Thyroid gland (tissue), 4 donors: ENCODE data around the gene TBATA.

Experiments used
- POLR2A ChIP-seq, 2 donors: fragments of 450-650 bp; IDR thresholded peaks; one replicate each; pipeline ENCODE4 v1.6.1; 2017; ENCODE audit warnings: antibody characterized with exemption in 2 of 2, mild to moderate bottlenecking in 2 of 2, moderate library complexity in 1 of 2
- TF ChIP-seq, protein P1 (sequence below), 6 experiments: fragments of 200-600 bp in 3 of 6; fragments of 450-650 bp in 3 of 6; sonication (generic) in 3 of 6; IDR thresholded peaks; one replicate each; pipeline ENCODE4 v1.5.1; 2016 to 2019; ENCODE audit warnings: antibody characterized with exemption in 6 of 6, mild to moderate bottlenecking in 2 of 6, inconsistent platforms in 1 of 6, moderate library complexity in 1 of 6

DNA sequence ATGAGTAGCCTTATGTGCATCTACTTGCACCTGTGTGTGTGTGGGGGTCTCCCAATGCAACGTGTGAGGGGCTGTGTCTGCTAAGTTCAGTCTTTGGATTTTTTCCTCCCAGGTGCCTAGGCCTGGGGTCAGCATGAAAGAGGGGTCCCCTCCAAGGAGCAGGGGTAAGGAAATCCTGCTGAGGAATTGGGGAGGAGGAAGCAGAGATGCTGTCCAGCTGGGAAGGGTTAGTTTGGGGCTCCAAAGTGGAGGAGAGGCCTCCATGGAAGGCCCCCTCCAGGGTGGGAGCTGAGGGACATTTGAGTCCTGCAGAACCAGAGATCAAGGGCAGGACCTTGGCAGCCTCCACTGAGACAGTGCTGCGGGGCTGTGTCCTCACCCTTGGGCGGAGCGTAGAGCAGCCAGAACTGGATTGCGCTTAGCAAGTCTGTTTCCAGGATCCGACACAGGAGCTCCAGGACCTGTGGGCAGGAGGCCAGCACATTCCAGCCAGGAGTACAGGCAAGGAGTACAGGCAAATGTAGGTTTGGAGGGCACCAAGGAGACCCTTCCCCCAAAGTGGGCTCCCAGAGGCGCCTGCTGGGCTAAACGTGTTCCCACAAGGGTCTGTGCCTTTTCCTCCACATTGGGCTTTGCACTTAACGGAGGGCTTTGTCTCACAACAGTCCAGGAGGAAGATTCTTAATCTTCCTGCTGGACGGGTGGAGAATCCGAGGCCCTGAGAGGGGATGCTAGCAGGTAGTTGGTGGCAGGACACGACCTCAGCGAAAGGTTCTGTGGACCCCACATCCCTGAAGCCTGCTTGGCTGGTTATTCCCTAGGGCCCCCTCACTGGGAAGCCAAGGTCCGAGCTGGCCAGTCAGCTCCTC, 10.1 kb downstream of the TBATA start:
- TF ChIP-seq, protein P1, sequence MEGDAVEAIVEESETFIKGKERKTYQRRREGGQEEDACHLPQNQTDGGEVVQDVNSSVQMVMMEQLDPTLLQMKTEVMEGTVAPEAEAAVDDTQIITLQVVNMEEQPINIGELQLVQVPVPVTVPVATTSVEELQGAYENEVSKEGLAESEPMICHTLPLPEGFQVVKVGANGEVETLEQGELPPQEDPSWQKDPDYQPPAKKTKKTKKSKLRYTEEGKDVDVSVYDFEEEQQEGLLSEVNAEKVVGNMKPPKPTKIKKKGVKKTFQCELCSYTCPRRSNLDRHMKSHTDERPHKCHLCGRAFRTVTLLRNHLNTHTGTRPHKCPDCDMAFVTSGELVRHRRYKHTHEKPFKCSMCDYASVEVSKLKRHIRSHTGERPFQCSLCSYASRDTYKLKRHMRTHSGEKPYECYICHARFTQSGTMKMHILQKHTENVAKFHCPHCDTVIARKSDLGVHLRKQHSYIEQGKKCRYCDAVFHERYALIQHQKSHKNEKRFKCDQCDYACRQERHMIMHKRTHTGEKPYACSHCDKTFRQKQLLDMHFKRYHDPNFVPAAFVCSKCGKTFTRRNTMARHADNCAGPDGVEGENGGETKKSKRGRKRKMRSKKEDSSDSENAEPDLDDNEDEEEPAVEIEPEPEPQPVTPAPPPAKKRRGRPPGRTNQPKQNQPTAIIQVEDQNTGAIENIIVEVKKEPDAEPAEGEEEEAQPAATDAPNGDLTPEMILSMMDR (IDR thresholded peaks at IDR 0.05), result no peak
- no peak for TF ChIP-seq POLR2A (IDR thresholded peaks at IDR 0.05)
